Putamen (tissue), 1 donor: ENCODE results near the gene TANGO2.

Experiments used
- DNase-seq: peaks from one replicate; pipeline ENCODE4 v3.0.0-alpha.2; 2016; ENCODE audit warnings: low spot score

The TANGO2 gene

DNA sequence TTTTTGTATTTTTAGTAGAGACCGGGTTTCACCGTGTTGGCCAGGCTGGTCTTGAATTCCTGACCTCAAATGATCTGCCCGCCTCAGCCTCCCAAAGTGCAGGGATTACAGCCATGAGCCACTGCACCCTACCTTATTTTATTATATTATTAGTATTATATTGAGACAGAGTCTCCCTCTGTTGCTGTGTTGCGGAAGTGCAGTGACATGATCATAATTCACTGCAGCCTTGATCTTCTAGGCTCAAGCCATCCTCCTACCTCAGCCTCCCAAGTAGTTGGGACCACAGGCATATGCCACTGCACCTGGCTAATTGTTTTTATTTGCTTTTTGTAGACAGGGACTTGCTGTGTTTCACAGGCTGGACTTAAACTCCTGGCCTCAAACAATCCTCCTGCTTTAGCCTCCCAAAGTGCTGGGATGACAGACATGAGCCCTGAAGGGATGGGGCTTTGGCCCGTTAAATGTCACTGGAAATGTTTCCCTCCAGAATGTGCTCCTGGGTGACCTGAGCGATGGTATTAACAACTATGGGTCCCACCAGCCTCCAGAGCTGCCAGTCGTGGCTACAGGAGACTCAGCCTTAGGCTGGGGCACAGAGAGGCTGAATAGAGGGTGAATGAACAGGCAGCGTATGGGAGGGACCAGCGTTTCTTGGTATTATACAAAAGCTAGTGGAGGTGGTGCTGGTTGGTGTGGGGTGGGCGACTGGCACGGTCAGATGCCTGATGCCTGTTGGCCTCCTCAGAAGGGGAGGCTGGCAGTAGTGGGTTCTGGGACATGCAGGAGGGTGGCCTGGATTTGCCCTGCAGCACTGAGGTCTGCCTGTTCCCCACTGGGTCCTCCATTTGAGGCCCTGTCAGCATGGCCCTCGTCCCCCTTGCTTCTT lies 7.3 kb downstream of the TANGO2 start:
- DNase-seq = no peak

GRCh38 chr22:20028855-20029549 lies 8.1 kb downstream of the TANGO2 start:
- DNase-seq = no peak

- no peak for DNase-seq
These were observed 8.8 kb downstream of the TANGO2 start for GRCh38 chr22:20029550-20030225.

GRCh38 chr22:20031732-20032406 lies 11.0 kb downstream of the TANGO2 start:
- no peak for DNase-seq

DNA sequence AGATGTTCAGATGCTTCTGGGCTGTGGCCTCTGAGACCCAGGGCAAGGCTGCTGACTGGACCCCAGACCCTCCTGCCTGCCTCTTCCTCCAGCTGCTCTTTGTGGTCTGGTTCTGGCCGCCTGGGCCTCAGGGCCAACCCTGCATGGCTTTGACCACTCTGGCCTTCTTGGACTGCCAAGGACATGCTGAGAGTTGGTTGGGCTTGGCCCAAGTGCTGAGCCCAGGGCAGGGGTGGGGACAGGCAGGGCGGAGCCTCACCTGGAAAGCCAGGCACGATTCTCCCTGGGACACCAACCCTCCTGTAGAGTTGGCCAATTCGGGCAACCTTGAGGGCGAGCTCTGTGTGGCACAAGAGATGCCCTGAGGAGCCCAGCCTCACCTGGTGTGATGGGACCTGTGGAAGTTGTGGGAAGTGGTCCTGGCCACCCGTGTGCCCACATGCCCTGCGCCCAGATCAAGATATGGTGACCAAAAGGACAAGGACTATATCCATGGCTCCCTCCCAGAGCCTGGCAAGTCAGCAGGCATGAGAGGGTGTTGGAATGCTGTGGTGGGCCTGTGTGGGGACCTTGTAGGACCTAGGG lies 11.6 kb downstream of the TANGO2 start:
- no peak for DNase-seq

GRCh38 chr22:20033045-20033706 lies 12.3 kb downstream of the TANGO2 start:
- DNase-seq = peak; percentile 47

- DNase-seq = no peak
These were observed 13.2 kb downstream of the TANGO2 start for GRCh38 chr22:20034143-20034542.

GRCh38 chr22:20035375-20036083 lies 14.6 kb downstream of the TANGO2 start:
- no peak for DNase-seq

GRCh38 chr22:20036084-20036482 lies 15.2 kb downstream of the TANGO2 start:
- no peak for DNase-seq

GRCh38 chr22:20036535-20037392 lies 15.9 kb downstream of the TANGO2 start:
- DNase-seq = no peak

DNA sequence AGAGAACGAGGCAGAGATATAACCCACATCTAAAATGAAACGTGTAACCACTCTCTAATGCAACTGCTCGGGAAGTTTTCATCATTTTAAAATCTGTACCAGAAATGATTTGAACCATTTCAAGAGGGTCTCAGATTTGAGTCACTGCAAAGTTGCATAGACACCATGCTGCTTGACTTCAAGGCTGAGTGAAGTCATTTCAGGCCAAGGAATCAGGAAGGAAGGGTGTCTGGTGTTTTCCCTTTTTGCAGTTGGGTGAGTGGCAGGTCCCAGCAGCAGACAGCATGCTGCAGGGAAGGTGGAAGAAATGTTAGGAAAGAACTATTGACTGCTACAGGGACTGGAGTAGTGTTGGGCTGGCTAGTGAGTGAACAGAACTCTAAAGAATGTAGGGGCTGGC lies 16.5 kb downstream of the TANGO2 start:
- DNase-seq = no peak

- DNase-seq = no peak
These were observed 17.7 kb downstream of the TANGO2 start for GRCh38 chr22:20038574-20038973.

- DNase-seq = no peak
These were observed 18.9 kb downstream of the TANGO2 start for GRCh38 chr22:20039683-20040325.

DNA sequence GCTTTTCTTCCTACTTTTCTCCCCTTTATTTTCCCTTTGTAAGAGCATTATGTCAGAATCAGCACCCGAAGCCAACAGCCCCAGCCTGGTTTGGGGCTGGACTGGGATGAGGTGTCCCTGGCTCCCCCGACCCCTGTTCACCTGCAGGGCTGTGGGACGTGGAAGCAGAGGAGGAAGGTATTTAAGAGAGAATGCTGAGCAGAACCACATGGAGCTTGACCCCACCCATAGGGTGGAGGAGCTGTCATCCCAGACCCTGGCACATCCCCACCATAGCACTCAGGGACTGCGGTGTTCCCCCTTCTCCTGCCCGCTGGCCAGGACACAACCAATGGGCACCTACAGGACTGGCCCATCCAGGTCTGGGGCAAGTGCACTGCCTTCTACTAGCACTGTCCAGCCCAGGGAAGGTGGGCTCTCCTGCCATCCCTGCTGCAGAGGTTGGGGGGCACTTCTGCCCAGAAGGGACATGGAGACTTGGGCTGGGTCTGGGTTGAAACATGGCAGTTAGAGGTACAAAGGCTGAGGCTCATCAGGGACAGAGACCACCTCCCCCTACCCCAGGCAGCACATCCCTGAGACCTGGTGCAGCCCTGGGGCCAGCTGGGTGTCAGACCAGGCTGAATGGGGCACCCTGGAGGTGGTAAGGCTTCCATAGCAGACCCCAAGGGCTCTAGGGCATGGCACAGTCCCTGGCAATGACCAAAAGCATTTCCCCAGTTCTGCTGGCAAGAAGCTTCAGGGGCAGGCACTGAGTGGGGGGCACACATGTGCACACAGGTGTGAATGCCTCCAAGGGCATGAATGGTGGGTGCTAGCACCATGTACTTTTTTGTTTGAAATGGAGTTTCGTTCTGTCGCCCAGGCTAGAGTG lies 19.7 kb downstream of the TANGO2 start:
- DNase-seq = no peak

- no peak for DNase-seq
These were observed 22.4 kb downstream of the TANGO2 start for GRCh38 chr22:20043057-20043996.

GRCh38 chr22:20043997-20044342 lies 23.1 kb downstream of the TANGO2 start:
- DNase-seq = no peak

DNA sequence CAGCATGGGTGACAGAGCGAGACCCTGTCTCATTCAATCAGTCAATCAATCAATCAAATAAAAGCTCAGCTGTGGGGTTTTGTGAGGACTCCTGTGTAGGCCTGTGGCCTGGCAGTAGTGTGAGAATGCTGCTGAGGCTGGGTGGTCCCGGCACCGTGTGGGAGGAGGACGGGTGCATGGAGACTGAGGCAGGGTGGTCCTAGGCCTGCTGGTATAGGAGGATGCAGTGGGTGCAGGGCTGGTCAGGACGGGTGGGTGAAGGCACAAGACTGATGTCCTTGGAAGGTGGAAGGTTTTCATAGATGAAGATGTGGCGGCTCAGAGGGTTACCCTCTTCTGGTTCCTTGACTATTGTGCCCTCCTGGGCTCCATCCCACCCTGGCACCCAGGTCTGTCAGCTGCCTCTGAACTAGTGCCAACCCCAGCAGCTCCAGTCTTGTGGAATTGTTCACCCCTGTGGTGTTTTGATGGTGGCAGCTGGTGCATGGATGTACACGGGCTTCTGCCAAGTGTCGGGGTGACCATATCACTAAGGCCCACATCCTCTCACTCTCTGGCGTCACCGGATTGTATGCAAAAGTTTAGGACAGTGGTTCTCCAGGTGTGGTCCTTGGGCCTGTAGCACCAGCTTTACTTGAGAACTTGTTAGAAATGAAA lies 23.7 kb downstream of the TANGO2 start:
- DNase-seq = no peak
